HL-60 (cell line): Measurements from ENCODE around the gene EFNA5.

Experiments used
- DNase-seq, 2 experiments: peaks; one replicate each; pipeline ENCODE4 v3.0.0-alpha.2; 2010 to 2020; ENCODE audit warnings: low read depth in 1 of 2, low spot score in 1 of 2
- H3K27ac ChIP-seq: fragments of 250-450 bp; sonication (Bioruptor Pico); replicated peaks from 2 replicates; pipeline ENCODE4 v1.5.1; 2020; ENCODE audit warnings: mild to moderate bottlenecking, moderate library complexity
- H3K27me3 ChIP-seq: fragments of 250-450 bp; sonication (Bioruptor Pico); 2 replicates; pipeline ENCODE4 v1.5.1; 2021; ENCODE audit warnings: mild to moderate bottlenecking, moderate library complexity; ENCODE audit not compliant: insufficient read depth, poor library complexity, severe bottlenecking
- H3K4me3 ChIP-seq: replicated peaks from 2 replicates; pipeline ENCODE4 v1.5.1; 2011; ENCODE audit warnings: mild to moderate bottlenecking, control low read depth, low read length; ENCODE audit not compliant: insufficient read depth
- CTCF ChIP-seq: IDR thresholded peaks from one replicate; pipeline ENCODE4 v1.5.1; 2011; ENCODE audit warnings: low read length, control low read depth, inconsistent platforms; ENCODE audit not compliant: insufficient read depth
- GABPA ChIP-seq: IDR thresholded peaks from 2 replicates; pipeline ENCODE4 v1.6.1; 2012; ENCODE audit warnings: low read depth
- POLR2AphosphoS5 ChIP-seq: IDR thresholded peaks from 2 replicates; pipeline ENCODE4 v1.6.1; 2012; ENCODE audit warnings: low read depth
- SPI1 ChIP-seq: IDR thresholded peaks from 2 replicates; pipeline ENCODE4 v1.6.1; 2012; ENCODE audit warnings: low read depth, mild to moderate bottlenecking, borderline replicate concordance
- TF ChIP-seq, protein P1 (sequence below): IDR thresholded peaks from 2 replicates; pipeline ENCODE4 v1.6.1; 2012; ENCODE audit warnings: low read depth; ENCODE audit not compliant: insufficient replicate concordance

The EFNA5 gene

DNA sequence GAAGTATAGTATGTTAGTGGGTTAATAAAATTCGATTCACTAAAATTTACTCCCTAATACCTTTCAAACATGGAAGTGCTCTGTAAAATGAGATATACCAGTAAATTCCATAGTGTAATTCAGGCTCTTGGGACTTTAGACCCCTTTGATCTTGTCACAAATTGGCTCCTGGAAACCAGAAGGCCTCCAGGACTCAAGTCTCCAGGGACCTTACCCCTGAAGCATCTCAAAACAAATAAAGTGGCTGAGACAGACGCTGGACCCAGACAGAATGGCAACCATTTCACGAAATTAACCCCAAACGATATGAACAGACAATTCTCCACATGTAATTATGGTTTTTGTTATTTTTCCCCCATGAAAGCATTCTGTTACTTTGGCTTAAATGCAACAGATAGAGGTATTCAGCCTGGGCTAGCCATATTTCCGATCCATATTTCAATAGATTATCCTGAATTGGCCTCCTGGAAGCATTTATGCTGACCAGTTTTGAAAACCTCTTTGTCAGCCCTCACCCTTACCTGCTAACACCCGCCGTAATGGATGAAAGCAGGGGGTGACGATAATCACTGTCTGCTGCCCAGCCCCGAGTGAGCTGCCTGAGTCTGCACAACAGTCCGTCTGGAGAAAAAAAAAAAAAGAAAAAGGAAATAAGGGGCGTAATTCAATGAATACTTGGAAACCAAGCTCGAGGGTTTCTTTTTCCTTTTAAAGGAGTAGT lies 34.1 kb upstream of the EFNA5 start:
- no peak for DNase-seq
- TF ChIP-seq POLR2AphosphoS5 (no peak), GABPA (no peak), SPI1 (no peak), CTCF (no peak)
- TF ChIP-seq, protein P1, sequence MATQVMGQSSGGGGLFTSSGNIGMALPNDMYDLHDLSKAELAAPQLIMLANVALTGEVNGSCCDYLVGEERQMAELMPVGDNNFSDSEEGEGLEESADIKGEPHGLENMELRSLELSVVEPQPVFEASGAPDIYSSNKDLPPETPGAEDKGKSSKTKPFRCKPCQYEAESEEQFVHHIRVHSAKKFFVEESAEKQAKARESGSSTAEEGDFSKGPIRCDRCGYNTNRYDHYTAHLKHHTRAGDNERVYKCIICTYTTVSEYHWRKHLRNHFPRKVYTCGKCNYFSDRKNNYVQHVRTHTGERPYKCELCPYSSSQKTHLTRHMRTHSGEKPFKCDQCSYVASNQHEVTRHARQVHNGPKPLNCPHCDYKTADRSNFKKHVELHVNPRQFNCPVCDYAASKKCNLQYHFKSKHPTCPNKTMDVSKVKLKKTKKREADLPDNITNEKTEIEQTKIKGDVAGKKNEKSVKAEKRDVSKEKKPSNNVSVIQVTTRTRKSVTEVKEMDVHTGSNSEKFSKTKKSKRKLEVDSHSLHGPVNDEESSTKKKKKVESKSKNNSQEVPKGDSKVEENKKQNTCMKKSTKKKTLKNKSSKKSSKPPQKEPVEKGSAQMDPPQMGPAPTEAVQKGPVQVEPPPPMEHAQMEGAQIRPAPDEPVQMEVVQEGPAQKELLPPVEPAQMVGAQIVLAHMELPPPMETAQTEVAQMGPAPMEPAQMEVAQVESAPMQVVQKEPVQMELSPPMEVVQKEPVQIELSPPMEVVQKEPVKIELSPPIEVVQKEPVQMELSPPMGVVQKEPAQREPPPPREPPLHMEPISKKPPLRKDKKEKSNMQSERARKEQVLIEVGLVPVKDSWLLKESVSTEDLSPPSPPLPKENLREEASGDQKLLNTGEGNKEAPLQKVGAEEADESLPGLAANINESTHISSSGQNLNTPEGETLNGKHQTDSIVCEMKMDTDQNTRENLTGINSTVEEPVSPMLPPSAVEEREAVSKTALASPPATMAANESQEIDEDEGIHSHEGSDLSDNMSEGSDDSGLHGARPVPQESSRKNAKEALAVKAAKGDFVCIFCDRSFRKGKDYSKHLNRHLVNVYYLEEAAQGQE: no peak
- H3K4me3 ChIP-seq: no peak overlapping the region

DNA sequence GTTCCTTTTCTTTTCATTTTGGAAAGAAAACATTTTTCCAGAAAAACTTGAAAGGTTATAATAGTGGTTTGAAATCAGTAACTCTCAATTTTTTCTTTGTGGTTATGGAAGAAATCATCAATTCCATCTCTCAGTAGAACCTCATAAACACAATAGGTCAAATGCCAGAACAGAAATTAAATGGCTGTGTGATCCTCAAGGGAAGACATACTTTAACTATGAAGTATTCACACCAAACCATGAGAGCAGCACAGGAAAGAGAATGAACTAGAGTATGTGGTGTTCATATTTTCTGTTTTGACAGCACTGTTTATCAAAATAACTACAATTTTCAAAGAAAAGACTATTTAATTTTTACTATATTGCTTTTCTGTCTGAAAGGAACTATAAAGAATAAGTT lies 29.7 kb upstream of the EFNA5 start:
- Histone ChIP-seq H3K27me3 (no peaks in the 10 kb centered on the region), H3K4me3 (no peak overlapping the region), H3K27ac (no peak overlapping the region)
- TF ChIP-seq GABPA (no peak), CTCF (no peak), SPI1 (no peak), POLR2AphosphoS5 (no peak)
- TF ChIP-seq, protein P1: no peak
- no peak for DNase-seq

More for the DNA sequence above, 34.1 kb upstream of the EFNA5 start:
- Histone ChIP-seq H3K27me3 (no peaks in the 10 kb centered on the region), H3K27ac (no peak overlapping the region)

GRCh38 chr5:107699425-107699824 lies 28.7 kb upstream of the EFNA5 start:
- no peaks in the 10 kb centered on the region for H3K27me3 ChIP-seq
- H3K27ac ChIP-seq: no peak overlapping the region
- no peak overlapping the region for H3K4me3 ChIP-seq
- no peak for DNase-seq
- TF ChIP-seq, protein P1: no peak
- no peak for TF ChIP-seq GABPA
- no peak for TF ChIP-seq POLR2AphosphoS5
